ENCODE results near the gene SNRPF. TPM values are rescaled to one million over a fixed set of nuclear protein-coding genes. Genes with fewer than 3 reads are reported as not detected.

SNRPF gene
- total and polyA plus RNA-seq, 8 donors = 10.9 to 55.4 (median 31.2) TPM; not detected in 2

GRCh38 chr12:95834572-95834971 lies 24.2 kb upstream of the SNRPF start:
- no peaks in the 10 kb centered on the region for H3K36me3 ChIP-seq
- peaks cover 16 to 33% (median 27%) of the 10 kb centered on the region in 4 donors for H3K4me1 ChIP-seq
- no peak for DNase-seq
- no peaks in the 10 kb centered on the region for H3K9me3 ChIP-seq
- TF ChIP-seq POLR2A (IDR thresholded peaks at IDR 0.05) = no peak
- no peak for TF ChIP-seq CTCF (IDR thresholded peaks at IDR 0.05)
- TF ChIP-seq POLR2AphosphoS5 (IDR thresholded peaks at IDR 0.05) = no peak
- H3K27ac ChIP-seq = peak overlapping the region in 1 of 5 donors; percentile 18
- 46 to 78% (median 59%) methylated on average over 1 of the region's 1 CpG for WGBS, 5 donors
- no peak overlapping the region for H3K4me3 ChIP-seq
- intact Hi-C loops (cut with DNase I; ENCODE audit: low total_unique reads) = no loop called here
- H3K27me3 ChIP-seq = no peaks in the 10 kb centered on the region

- WGBS, 5 donors = 8 to 21% (median 13%) methylated on average over 3 of the region's 3 CpGs
- no peaks in the 10 kb centered on the region for H3K36me3 ChIP-seq
- peak in 1 of 2 donors; percentile 27 for DNase-seq
- intact Hi-C loops (cut with DNase I; ENCODE audit: low total_unique reads) = no loop called here
- TF ChIP-seq POLR2AphosphoS5 (IDR thresholded peaks at IDR 0.05) = peak in 1 of 3 donors; percentile 15
- TF ChIP-seq POLR2A (IDR thresholded peaks at IDR 0.05) = no peak
- H3K27ac ChIP-seq = peak overlapping the region in 3 of 5 donors; percentile 40 to 79 (median 65)
- H3K27me3 ChIP-seq = no peaks in the 10 kb centered on the region
- no peaks in the 10 kb centered on the region for H3K9me3 ChIP-seq
- H3K4me1 ChIP-seq = peaks cover 8 to 28% (median 26%) of the 10 kb centered on the region in 4 donors
- no peak overlapping the region for H3K4me3 ChIP-seq
These were observed 22.6 kb upstream of the SNRPF start for GRCh38 chr12:95836185-95836609.

GRCh38 chr12:95836630-95837239 lies 22.0 kb upstream of the SNRPF start:
- WGBS, 5 donors = 0 to 11% (median 4%) methylated on average over 1 of the region's 1 CpG
- peak in 1 of 2 donors; percentile 45 for DNase-seq
- H3K36me3 ChIP-seq = no peaks in the 10 kb centered on the region
- H3K27me3 ChIP-seq = no peaks in the 10 kb centered on the region
- no peaks in the 10 kb centered on the region for H3K9me3 ChIP-seq
- no peak for TF ChIP-seq EP300 (IDR thresholded peaks at IDR 0.05)
- peak in 2 of 3 donors; percentile 38 to 83 for TF ChIP-seq POLR2AphosphoS5 (IDR thresholded peaks at IDR 0.05)
- no peak for TF ChIP-seq POLR2A (IDR thresholded peaks at IDR 0.05)
- TF ChIP-seq CTCF (IDR thresholded peaks at IDR 0.05) = peak in 2 of 7 experiments; percentile 4 to 16
- H3K4me1 ChIP-seq = peaks cover 8 to 28% (median 26%) of the 10 kb centered on the region in 4 donors
- intact Hi-C loops (cut with DNase I; ENCODE audit: low total_unique reads) = no loop called here
- H3K4me3 ChIP-seq = no peak overlapping the region
- H3K27ac ChIP-seq = peak overlapping the region in 3 of 5 donors; percentile 61 to 79 (median 65)

- intact Hi-C loops (cut with DNase I; ENCODE audit: low total_unique reads) = no loop called here
- no peak for DNase-seq
- Histone ChIP-seq H3K27me3 (no peaks in the 10 kb centered on the region), H3K4me1 (peaks cover 8 to 28% (median 26%) of the 10 kb centered on the region in 4 donors), H3K4me3 (no peak overlapping the region), H3K9me3 (no peaks in the 10 kb centered on the region), H3K27ac (peak overlapping the region in 4 of 5 donors; percentile 53 to 79 (median 64)), H3K36me3 (no peaks in the 10 kb centered on the region)
- 21 to 36% (median 22%) methylated on average over 10 of the region's 10 CpGs for WGBS, 5 donors
- TF ChIP-seq POLR2AphosphoS5 (IDR thresholded peaks at IDR 0.05) (no peak), CTCF (IDR thresholded peaks at IDR 0.05) (no peak), POLR2A (IDR thresholded peaks at IDR 0.05) (no peak), EP300 (IDR thresholded peaks at IDR 0.05) (no peak)
These were observed 21.3 kb upstream of the SNRPF start for GRCh38 chr12:95837240-95838038.

All from stomach (tissue), 9 donors.